GM21390 (cell line): ENCODE results near the gene IFIT1.
"Not testable (repeated sequence)": the region's sequence is repeated elsewhere in the genome, so short reads cannot be mapped to it uniquely, and the experiment has no call there.

ENCODE experiments used
- ATAC-seq: cut with Tn5 transposase; IDR thresholded peaks from one replicate; pipeline ENCODE4 v1.9.1; 2021; ENCODE audit not compliant: unreplicated experiment

IFIT1 gene

GRCh38 chr10:89364531-89364930 lies 27.9 kb upstream of the IFIT1 start:
- ATAC-seq, result peak; percentile 41

- ATAC-seq, result peak; percentile 67
These were observed 24.9 kb upstream of the IFIT1 start for GRCh38 chr10:89367529-89367928.

- ATAC-seq, result no peak
These were observed 24.3 kb upstream of the IFIT1 start for GRCh38 chr10:89368129-89368528.

GRCh38 chr10:89369156-89370105 lies 23.0 kb upstream of the IFIT1 start:
- no peak for ATAC-seq

- no peak for ATAC-seq
These were observed 21.3 kb upstream of the IFIT1 start for GRCh38 chr10:89371079-89371478.

- no peak for ATAC-seq
These were observed 20.4 kb upstream of the IFIT1 start for GRCh38 chr10:89371987-89372386.

- ATAC-seq, result no peak
These were observed 18.3 kb upstream of the IFIT1 start for GRCh38 chr10:89373916-89374711.

GRCh38 chr10:89374713-89375141 lies 17.7 kb upstream of the IFIT1 start:
- no peak for ATAC-seq

GRCh38 chr10:89377705-89378637 lies 14.5 kb upstream of the IFIT1 start, which contains the start of gene IFIT1B:
IFIT1B (plus strand) TSS chr10:89378056; CDS start chr10:89378136, 80 bp downstream.
- no peak for ATAC-seq

- no peak for ATAC-seq
These were observed 13.3 kb upstream of the IFIT1 start for GRCh38 chr10:89379103-89379502.

GRCh38 chr10:89382757-89383156 lies 9.7 kb upstream of the IFIT1 start:
- no peak for ATAC-seq

GRCh38 chr10:89384474-89385340 lies 7.7 kb upstream of the IFIT1 start:
- ATAC-seq, result no peak

GRCh38 chr10:89388806-89389205 lies 3.6 kb upstream of the IFIT1 start:
- no peak for ATAC-seq

- ATAC-seq, result no peak
These were observed 3.2 kb upstream of the IFIT1 start for GRCh38 chr10:89389254-89389653.

GRCh38 chr10:89390476-89391225 lies 1.8 kb upstream of the IFIT1 start:
- no peak for ATAC-seq

GRCh38 chr10:89391226-89391576 lies 1.2 kb upstream of the IFIT1 start:
- ATAC-seq, result not testable (repeated sequence)

GRCh38 chr10:89392974-89393373 lies 551 bp downstream of the IFIT1 start:
- ATAC-seq, result peak; percentile 37

- ATAC-seq, result no peak
These were observed 1.5 kb downstream of the IFIT1 start for GRCh38 chr10:89393898-89394297.

GRCh38 chr10:89395141-89395540 lies 2.7 kb downstream of the IFIT1 start:
- ATAC-seq, result no peak
